ENCODE data around the gene TMEM18.
"Not testable (repeated sequence)": the region's sequence is repeated elsewhere in the genome, so short reads cannot be mapped to it uniquely, and the experiment has no call there.

TMEM18 gene

GRCh38 chr2:693606-694005 is 16.4 kb upstream of the TMEM18 start:
- DNase-seq (ENCODE audit: low read depth), result no peak

- no peak for DNase-seq (ENCODE audit: low read depth)
Observed at GRCh38 chr2:692767-693166, 15.6 kb upstream of the TMEM18 start.

GRCh38 chr2:691821-692761 is 14.9 kb upstream of the TMEM18 start:
- DNase-seq (ENCODE audit: low read depth), result no peak

- DNase-seq (ENCODE audit: low read depth), result no peak
Observed at GRCh38 chr2:690799-691198, 13.6 kb upstream of the TMEM18 start.

GRCh38 chr2:689877-690510 is 12.8 kb upstream of the TMEM18 start:
- no peak for DNase-seq (ENCODE audit: low read depth)

DNA sequence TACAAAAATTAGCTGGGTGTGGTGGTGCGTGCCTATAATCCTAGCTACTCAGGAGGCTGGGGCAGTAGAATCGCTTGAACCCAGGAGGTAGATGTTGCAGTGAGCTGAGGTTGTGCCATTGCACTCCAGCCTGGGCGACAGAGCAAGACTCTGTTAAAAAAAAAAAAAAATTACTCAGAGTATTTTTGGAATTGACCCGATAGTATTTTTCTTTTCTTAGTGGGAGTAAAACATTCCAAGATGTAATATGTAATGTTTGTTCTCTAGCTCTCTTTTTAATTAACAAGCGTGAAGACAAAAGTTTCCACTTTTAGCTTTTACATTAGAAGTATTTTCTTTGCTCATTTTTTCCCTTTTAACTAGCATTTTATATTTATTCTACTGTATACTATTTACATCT is 12.0 kb upstream of the TMEM18 start:
- DNase-seq (ENCODE audit: low read depth), result no peak

- no peak for DNase-seq (ENCODE audit: low read depth)
Observed at GRCh38 chr2:688504-689076, 11.4 kb upstream of the TMEM18 start.

GRCh38 chr2:685421-685820 is 8.2 kb upstream of the TMEM18 start:
- DNase-seq (ENCODE audit: low read depth), result no peak

DNA sequence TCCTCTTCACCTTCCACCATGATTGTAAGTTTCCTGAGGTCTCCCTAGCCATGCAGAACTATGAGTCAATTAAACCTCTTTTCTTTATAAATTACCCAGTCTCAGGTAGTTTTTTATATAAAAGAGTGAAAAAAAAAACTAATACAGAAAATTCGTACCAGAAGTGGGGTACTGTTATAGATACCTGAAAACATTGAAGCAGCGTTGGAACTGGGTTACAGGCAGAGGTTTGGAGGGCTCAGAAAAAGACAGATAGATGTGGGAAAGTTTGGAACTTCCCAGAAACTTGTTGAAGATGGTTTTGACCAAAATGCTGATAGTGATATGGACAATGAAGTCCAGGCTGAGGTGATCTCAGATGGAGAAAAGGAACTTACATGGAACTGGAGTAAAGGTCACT is 7.7 kb upstream of the TMEM18 start:
- DNase-seq (ENCODE audit: low read depth), result not testable (repeated sequence)

GRCh38 chr2:682226-682625 is 5.0 kb upstream of the TMEM18 start:
- DNase-seq (ENCODE audit: low read depth), result no peak

DNA sequence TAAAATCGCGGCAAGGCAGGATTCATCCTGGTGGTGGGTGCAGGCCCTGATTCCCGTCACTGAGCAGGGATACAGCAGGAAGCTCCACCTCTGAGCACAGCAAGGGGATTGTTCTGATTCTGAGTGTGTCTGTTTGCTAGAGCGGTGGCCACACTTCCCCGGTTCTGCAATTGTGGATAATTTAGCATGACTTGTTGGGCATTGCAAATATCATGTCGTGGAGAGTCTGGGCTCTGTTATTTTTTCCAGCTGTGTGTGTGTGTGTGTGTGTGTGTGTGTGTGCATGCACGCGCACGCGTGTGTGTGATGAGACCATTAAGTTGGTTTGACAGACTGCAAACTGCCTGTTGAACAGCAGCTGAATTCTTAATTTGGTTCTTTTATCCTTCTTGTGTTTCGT is 4.1 kb upstream of the TMEM18 start:
- no peak for DNase-seq (ENCODE audit: low read depth)

GRCh38 chr2:680496-680895 is 3.3 kb upstream of the TMEM18 start:
- no peak for DNase-seq (ENCODE audit: low read depth)

DNA sequence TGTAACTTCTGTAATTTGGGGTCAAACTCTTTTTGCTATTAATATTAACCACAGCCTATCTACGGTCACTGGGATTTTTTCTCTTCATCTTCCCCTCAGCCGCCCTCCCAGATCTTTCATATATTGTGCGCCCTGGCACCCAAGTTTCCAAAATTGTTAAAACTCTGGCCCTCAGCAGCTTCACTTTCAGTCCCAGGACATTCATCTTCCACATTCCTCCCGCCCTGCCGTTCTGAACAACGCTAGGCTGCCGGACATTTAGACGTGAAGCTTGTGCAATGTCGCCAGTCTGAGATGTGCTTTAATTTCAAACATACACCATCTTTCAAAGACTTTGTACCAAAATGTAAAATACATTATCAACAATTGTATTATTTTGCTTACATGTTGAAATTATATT is 1.8 kb upstream of the TMEM18 start:
- no peak for DNase-seq (ENCODE audit: low read depth)

GRCh38 chr2:677959-678550 is 849 bp upstream of the TMEM18 start:
- no peak for DNase-seq (ENCODE audit: low read depth)

- peak; percentile 75 for DNase-seq (ENCODE audit: low read depth)
Observed at GRCh38 chr2:676647-677055, 555 bp downstream of the TMEM18 start.

- DNase-seq (ENCODE audit: low read depth), result peak; percentile 67
Observed at GRCh38 chr2:675982-676646, 1.1 kb downstream of the TMEM18 start.

DNA sequence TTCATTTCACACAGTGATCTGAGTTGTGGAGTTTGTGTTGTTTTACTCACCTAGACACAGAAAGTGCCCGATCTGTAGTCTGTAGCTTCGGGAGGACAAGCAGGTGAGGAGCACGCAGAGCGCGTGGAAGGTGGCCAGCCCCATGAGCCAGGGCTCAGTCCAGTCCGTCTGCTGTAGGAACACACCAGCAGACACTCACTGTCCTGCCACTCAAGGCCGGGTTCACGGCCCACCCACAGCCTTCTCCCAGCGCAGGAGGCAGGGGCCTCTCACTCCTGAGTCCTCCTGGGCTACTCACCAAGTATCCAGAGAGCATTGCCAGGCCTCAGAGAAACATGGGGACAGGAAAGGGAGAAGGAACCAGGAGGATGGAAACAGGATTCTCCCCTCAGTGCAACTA is 1.7 kb downstream of the TMEM18 start:
- no peak for DNase-seq (ENCODE audit: low read depth)

GRCh38 chr2:675051-675450 is 2.2 kb downstream of the TMEM18 start:
- DNase-seq (ENCODE audit: low read depth), result no peak

DNA sequence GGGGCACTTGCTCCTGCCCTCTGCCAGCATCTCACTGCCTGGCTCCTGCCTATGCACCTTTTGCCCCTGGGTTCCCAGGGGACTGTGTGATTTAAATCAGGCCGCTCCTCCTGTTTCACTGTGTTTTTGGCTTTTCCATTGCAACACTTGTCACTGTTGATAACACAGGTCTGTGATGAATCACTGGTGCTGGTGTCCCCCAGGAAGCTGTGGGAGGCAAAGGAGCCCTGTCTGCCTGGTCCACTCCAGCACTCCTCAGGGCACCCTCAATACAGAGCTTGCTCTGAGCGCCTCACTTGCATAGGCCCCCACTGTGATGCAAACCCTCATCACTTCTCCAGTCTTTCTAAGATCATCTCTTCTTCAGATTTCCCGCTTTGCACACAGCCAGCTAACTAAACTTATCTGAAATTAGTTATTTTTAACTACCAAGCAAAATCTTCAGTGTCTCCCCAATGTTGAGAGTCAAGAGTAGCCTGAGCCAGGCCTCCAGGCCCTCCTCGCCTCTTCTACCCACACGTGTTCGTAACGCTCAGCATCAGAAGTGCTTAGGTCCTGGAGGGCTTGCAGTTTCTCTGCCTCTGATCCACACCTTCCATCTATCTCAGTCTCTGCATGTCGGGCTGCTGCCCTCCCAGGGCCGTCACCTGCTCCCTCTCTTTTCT is 2.8 kb downstream of the TMEM18 start:
- DNase-seq (ENCODE audit: low read depth), result no peak

DNA sequence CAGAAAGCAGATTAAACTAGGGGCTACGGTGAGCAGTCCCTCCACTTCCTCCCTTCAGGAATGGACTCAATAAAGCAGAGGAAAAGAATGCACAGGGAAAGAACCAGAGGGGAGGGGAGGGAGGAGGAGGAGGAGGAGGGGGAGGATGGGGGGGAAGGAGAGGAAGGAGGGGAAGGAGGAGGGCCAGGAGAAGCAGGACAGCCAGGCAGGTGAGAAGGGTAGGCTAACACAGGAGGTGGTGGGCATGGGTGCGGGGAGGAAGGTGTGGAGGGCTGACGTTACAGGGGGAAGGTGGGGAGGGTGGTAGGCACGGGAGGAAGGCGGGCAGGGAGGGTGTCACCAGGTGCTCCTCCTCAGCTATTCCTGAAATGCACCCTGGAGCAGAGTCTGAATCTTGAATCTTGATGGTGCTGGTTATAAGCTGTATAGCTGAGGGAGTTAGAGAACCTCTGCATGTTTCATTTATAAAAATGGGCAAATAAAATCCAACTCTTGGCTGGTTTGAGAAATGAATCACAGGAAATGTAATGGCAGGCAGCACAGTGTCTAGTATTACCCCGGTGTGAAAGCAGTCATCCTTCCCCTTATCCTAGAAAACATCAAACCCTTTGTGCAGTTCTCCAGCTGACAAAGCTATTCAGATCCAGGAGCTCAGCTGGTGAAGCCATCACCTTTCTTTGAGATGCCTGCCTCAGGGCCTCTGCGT is 3.4 kb downstream of the TMEM18 start:
- no peak for DNase-seq (ENCODE audit: low read depth)

DNA sequence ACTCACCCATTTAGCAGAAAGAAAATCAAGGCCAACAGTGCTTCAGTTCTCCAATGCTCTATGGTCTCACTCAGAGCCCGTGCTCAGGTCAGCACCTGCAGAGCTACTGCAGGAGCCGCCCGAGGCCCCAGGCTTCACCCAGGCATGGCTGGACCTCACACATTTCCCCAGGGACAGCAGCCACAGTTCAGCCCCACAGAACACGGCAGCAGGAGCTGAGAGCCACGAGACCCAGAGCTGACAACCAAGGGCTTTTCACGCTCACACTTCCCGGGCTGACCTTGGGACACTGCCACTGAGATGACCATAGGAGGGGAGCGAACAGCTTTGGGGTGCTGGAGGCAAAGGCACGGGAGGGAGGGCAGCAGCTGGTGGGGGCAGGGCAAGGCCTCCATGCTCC is 4.2 kb downstream of the TMEM18 start:
- DNase-seq (ENCODE audit: low read depth), result no peak

All from GM04503 (cell line).